Natural killer cell treated with Interleukin-12 subunit alpha and Interleukin-12 subunit beta and Interleukin-15 and Interleukin-18, amount 100 ng/mL, for 72 hours (primary cell): Measurements from ENCODE around the gene FOXL2. TPM values are rescaled to one million over a fixed set of nuclear protein-coding genes. Genes with fewer than 3 reads are reported as not detected.

Source experiments
- ATAC-seq, 2 donors: fragments of 150-1000 bp; cut with Tn5 transposase in 1 of 2; sonication (Bioruptor Pico), chemical (Tn5 transposase) in 1 of 2; 2 replicates each; pipeline ENCODE4 v1.10.0; 2021
- DNase-seq: peaks from one replicate; pipeline ENCODE4 v3.0.0; 2022; ENCODE audit warnings: low spot score
- H3K27ac Mint-ChIP-seq, 2 donors: 1 replicate in 1 of 2; 2 replicates in 1 of 2; pipeline ENCODE4 v1.8.0; 2022; ENCODE audit warnings: mixed read lengths in 2 of 2, mild to moderate bottlenecking in 1 of 2, moderate library complexity in 1 of 2
- H3K27me3 Mint-ChIP-seq, 2 donors: 1 replicate in 1 of 2; 2 replicates in 1 of 2; pipeline ENCODE4 v1.8.0; 2022; ENCODE audit warnings: mixed read lengths in 2 of 2
- H3K36me3 Mint-ChIP-seq: one replicate; pipeline ENCODE4 v1.8.0; 2022; ENCODE audit warnings: mixed read lengths
- H3K4me1 Mint-ChIP-seq, 2 donors: 1 replicate in 1 of 2; 2 replicates in 1 of 2; pipeline ENCODE4 v1.8.0; 2022; ENCODE audit warnings: low read depth in 2 of 2, mixed read lengths in 2 of 2, mild to moderate bottlenecking in 1 of 2
- H3K4me3 Mint-ChIP-seq: one replicate; pipeline ENCODE4 v1.8.0; 2022; ENCODE audit warnings: mixed read lengths
- H3K9me3 Mint-ChIP-seq: 2 replicates; pipeline ENCODE4 v1.8.0; 2022; ENCODE audit warnings: mixed read lengths
- total RNA-seq, 2 donors: library from RNA; stranded (reverse); gene quantifications; one replicate each; pipeline ENCODE4 v1.2.3, GENCODE V29; 2022

The FOXL2 gene
- total RNA-seq, 2 donors from 2014 or later: not detected

DNA sequence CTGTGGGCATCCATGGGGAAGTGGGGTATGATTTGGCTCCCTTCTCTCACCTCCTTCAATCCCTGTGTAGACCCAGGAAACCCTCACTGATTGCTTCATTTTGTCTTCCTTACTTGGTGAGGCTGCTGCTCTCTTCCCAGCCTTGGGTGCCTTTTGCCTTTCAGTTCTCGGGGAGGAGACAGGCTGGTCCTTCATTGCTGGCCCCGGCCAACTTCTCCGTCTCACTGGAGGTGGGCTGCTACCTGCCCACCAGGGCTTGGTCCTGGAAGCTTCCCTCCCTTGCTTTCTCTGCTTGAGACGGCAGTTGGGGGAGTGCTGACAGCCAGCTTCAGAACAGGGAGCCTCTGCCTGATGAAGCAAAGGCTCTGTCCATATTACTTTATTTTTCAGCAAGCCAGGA is 4.7 kb downstream of the FOXL2 start:
- H3K27me3 Mint-ChIP-seq: peaks cover 48 to 62% of the 10 kb centered on the region in 2 donors
- DNase-seq: no peak
- H3K9me3 Mint-ChIP-seq: no peaks in the 10 kb centered on the region
- H3K27ac Mint-ChIP-seq: no peak overlapping the region
- no peak overlapping the region for H3K4me3 Mint-ChIP-seq
- H3K36me3 Mint-ChIP-seq: peaks cover 6% of the 10 kb centered on the region
- peaks cover 17 to 29% of the 10 kb centered on the region in 2 donors for H3K4me1 Mint-ChIP-seq
- no peak for ATAC-seq

DNA sequence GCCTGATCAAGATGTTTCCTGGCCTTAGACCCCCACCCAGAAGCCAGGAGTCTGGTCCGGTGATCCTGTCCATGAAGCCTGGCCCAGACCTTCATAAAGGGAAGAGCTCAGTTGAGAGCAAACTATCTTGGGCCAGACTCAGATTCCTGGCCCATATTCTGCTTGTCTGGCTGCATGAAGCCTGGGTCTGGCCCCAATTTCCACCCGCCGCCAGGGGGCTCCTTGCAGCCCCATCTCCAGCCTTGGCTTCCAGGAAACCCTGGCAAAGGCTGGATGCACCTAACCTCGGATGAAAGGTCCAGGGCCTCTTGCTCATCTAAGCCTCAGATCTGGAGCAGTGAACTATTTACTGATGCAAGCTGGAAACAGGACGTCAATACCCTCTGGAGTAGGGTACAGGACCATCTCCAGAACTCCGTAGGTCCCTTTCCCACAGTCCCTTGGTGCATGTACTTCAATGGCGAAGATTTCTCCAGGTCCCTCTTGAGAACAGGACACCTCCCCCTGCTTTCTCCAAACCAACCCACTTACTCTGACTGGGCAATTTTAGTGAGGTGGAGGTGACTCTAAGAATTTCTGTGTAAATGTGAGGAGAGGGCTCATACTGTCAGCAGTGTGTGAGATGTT is 5.6 kb downstream of the FOXL2 start:
- Mint-ChIP-seq H3K9me3 (no peaks in the 10 kb centered on the region), H3K4me3 (no peak overlapping the region), H3K27me3 (peaks cover 52 to 64% of the 10 kb centered on the region in 2 donors), H3K4me1 (peaks cover 21 to 30% of the 10 kb centered on the region in 2 donors), H3K27ac (no peak overlapping the region), H3K36me3 (peaks cover 6% of the 10 kb centered on the region)
- no peak for ATAC-seq
- no peak for DNase-seq

DNA sequence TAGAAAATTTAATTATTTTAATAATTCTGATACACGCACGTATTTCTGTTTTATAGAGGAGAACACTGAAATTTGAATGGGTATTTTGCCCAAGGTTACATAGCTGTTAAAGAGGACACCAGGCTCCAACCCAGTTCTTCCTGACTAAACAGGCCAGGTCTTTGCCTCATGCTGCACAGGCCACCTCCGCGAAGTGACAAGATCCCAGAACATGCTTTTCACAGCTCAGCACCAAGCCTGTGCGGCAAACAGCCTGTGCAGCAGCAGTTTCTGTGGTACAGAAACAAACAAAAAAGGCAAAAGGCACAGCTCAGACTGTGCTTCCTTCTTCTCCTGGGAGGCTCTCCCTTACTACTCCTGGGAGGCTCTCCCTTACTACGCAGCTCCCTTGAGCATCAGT is 6.5 kb downstream of the FOXL2 start:
- DNase-seq: no peak
- no peaks in the 10 kb centered on the region for H3K9me3 Mint-ChIP-seq
- peaks cover 6% of the 10 kb centered on the region for H3K36me3 Mint-ChIP-seq
- H3K4me3 Mint-ChIP-seq: no peak overlapping the region
- ATAC-seq: no peak
- peaks cover 26 to 35% of the 10 kb centered on the region in 2 donors for H3K4me1 Mint-ChIP-seq
- H3K27me3 Mint-ChIP-seq: peaks cover 53 to 67% of the 10 kb centered on the region in 2 donors
- H3K27ac Mint-ChIP-seq: no peak overlapping the region

- DNase-seq (no peak), ATAC-seq (no peak)
- Mint-ChIP-seq H3K4me1 (peaks cover 18 to 27% of the 10 kb centered on the region in 2 donors), H3K9me3 (no peaks in the 10 kb centered on the region), H3K36me3 (no peaks in the 10 kb centered on the region), H3K27me3 (peaks cover 52 to 67% of the 10 kb centered on the region in 2 donors), H3K27ac (no peak overlapping the region), H3K4me3 (no peak overlapping the region)
Measured at GRCh38 chr3:138939561-138940241, 7.2 kb downstream of the FOXL2 start.

DNA sequence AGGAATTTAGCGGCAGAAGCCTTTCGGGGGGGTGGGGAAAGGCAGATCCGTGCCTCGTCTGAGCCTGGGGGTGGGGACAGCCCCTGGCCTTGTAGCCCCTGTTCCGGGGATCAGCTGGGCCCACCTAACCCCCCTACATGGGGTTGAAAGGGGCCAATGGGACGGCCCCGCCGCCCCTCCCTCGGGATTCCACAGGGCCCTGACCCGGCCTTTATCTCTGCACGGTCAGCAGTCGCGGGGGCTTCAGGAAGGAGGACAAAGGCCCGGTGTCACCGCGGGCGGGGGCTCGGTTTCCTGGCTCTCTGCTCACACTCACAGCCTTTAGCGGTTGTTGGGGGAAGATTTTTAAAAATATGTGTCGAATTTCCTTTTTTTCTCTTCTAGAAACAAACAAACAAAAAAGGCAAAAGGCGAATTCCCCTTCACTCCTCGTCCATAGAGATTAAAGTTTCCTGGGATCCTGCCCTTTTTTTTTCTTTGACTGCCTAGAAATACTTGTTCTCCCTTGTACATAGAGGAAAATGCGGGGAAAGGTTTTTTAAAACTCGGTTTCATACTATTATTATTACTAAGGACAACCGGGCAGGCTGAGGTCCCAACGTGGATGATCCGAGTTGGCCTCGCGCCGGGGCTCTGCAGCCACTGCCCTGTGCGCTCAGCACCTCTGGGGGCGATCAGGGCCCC is 7.9 kb downstream of the FOXL2 start:
- H3K36me3 Mint-ChIP-seq: no peaks in the 10 kb centered on the region
- H3K27me3 Mint-ChIP-seq: peaks cover 51 to 66% of the 10 kb centered on the region in 2 donors
- DNase-seq (no peak), ATAC-seq (no peak)
- H3K4me3 Mint-ChIP-seq: peak overlapping the region; percentile 50
- no peak overlapping the region for H3K27ac Mint-ChIP-seq
- peaks cover 16 to 23% of the 10 kb centered on the region in 2 donors for H3K4me1 Mint-ChIP-seq
- no peaks in the 10 kb centered on the region for H3K9me3 Mint-ChIP-seq

DNA sequence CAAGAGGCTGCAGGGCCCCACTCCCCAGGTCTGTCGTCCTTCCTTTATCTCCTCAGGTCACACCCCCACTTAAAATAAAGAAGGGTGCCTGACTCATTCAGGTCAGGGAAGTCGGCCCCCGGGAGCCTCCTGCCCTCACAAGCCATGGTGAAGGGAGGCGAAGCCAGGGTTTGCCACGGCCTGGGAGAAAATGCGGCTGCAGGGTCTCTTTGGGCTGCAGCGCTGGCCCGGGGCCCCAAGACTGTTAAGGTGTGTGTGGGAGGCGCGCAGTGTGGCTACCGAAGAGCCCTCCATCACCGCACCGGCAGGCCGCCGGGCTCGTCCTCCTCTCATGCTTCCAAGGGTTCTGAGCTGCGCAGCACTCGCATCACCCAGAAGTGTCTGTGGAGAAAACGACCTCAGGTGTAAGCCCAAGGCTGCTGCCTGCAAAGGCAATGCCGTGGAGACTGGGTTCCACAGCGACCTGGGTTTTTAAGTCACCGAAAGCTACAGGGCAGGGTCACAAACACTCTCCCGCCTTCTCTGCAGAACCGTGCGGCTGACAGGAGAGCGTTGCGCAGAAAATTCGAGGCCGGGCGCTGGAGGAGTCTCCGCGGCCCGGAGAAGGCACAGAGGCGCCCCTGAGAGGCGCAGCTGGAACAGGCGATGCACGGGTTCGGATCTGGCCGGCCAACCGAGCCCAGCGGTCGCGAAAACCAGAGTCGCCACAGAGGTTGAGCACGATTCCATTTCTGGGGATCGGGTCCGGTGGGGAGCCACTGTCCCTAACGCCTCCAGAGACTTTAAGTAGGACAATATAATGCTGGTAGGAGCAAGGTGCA is 8.7 kb downstream of the FOXL2 start:
- no peak for ATAC-seq
- H3K4me3 Mint-ChIP-seq: peak overlapping the region; percentile 50
- H3K9me3 Mint-ChIP-seq: no peaks in the 10 kb centered on the region
- no peak overlapping the region for H3K27ac Mint-ChIP-seq
- no peak for DNase-seq
- H3K36me3 Mint-ChIP-seq: no peaks in the 10 kb centered on the region
- peaks cover 47 to 63% of the 10 kb centered on the region in 2 donors for H3K27me3 Mint-ChIP-seq
- peaks cover 12 to 19% of the 10 kb centered on the region in 2 donors for H3K4me1 Mint-ChIP-seq

- H3K9me3 Mint-ChIP-seq: no peaks in the 10 kb centered on the region
- ATAC-seq (no peak), DNase-seq (no peak)
- no peak overlapping the region for H3K4me3 Mint-ChIP-seq
- peaks cover 45 to 63% of the 10 kb centered on the region in 2 donors for H3K27me3 Mint-ChIP-seq
- H3K4me1 Mint-ChIP-seq: peaks cover 12 to 17% of the 10 kb centered on the region in 2 donors
- H3K36me3 Mint-ChIP-seq: no peaks in the 10 kb centered on the region
- H3K27ac Mint-ChIP-seq: no peak overlapping the region
Measured at GRCh38 chr3:138937690-138938055, 9.3 kb downstream of the FOXL2 start.

- Mint-ChIP-seq H3K9me3 (no peaks in the 10 kb centered on the region), H3K36me3 (no peaks in the 10 kb centered on the region), H3K27ac (no peak overlapping the region), H3K4me3 (peak overlapping the region; percentile 69), H3K27me3 (peaks cover 40 to 57% of the 10 kb centered on the region in 2 donors), H3K4me1 (peaks cover 12 to 15% of the 10 kb centered on the region in 2 donors)
- ATAC-seq (no peak), DNase-seq (no peak)
Measured at GRCh38 chr3:138936741-138937689, 9.9 kb downstream of the FOXL2 start.

GRCh38 chr3:138935863-138936740 is 10.8 kb downstream of the FOXL2 start:
- DNase-seq (peak; percentile 74), ATAC-seq (peak; percentile 78 to 85)
- Mint-ChIP-seq H3K9me3 (no peaks in the 10 kb centered on the region), H3K4me3 (peak overlapping the region; percentile 69), H3K4me1 (peaks cover 12 to 15% of the 10 kb centered on the region in 2 donors), H3K27ac (no peak overlapping the region), H3K27me3 (peaks cover 34 to 50% of the 10 kb centered on the region in 2 donors), H3K36me3 (no peaks in the 10 kb centered on the region)

DNA sequence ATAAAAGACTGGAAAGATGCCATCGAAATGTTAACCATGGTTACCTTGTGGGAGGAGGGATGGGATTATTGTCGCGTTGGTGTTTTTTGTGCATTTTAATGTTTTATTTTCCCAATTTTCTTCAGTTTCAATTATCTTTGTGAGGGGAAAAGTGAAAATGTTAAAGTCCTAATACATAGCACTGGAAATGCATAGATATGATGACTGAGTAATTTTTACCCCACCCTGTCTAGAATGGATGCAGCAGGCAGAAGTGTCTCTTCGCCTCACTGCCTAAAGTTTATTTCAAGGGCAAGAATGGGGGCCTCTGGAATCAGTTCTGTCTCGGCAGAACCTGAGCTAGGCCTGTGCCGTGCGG is 11.5 kb downstream of the FOXL2 start:
- ATAC-seq (no peak), DNase-seq (no peak)
- H3K27ac Mint-ChIP-seq: no peak overlapping the region
- peak overlapping the region; percentile 69 for H3K4me3 Mint-ChIP-seq
- peaks cover 12 to 15% of the 10 kb centered on the region in 2 donors for H3K4me1 Mint-ChIP-seq
- H3K27me3 Mint-ChIP-seq: peaks cover 31 to 44% of the 10 kb centered on the region in 2 donors
- H3K9me3 Mint-ChIP-seq: no peaks in the 10 kb centered on the region
- H3K36me3 Mint-ChIP-seq: no peaks in the 10 kb centered on the region

DNA sequence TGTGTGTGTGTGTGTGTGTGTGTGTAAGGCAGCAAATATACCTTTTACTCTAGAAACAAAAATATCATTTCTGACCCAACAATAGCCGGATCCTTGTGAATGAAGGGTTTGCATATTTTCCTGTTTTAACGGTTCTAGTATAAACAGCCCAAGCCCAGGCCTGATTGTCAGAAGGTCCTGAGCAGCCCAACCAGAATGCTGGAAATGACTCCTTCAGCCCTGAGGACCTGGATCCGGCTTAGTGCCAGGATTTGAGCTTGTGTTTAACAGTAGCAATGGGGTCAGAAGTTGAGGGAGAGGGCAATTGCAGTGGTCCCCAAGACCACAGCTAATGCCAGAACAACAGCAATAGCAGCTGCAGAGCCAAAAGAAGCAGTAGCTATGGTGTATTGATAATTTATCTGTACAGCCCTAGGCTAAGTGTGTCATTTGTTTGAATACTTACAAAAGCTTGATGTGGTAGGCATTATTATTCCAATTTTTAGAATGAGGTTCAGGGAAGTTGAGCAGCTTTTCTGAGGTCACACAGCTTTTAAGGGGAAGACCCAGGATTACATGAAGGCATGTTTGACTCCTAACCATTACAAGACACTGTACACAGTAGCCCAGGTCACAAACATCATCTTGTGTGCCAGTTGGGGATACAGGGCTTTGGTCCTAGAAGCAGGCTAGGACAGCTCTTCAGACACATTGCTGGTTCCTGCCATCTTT is 12.8 kb downstream of the FOXL2 start:
- H3K27ac Mint-ChIP-seq: no peak overlapping the region
- no peaks in the 10 kb centered on the region for H3K9me3 Mint-ChIP-seq
- no peak overlapping the region for H3K4me3 Mint-ChIP-seq
- H3K36me3 Mint-ChIP-seq: no peaks in the 10 kb centered on the region
- no peak for DNase-seq
- ATAC-seq: no peak
- H3K4me1 Mint-ChIP-seq: peaks cover 12 to 15% of the 10 kb centered on the region in 2 donors
- peaks cover 31 to 42% of the 10 kb centered on the region in 2 donors for H3K27me3 Mint-ChIP-seq
